Vagina (tissue), 2 donors: ENCODE data around the gene PHF21B. TPM values are rescaled to one million over a fixed set of nuclear protein-coding genes. Genes with fewer than 3 reads are reported as not detected.
"Not testable (repeated sequence)": the region's sequence is repeated elsewhere in the genome, so short reads cannot be mapped to it uniquely, and the experiment has no call there.

Experiments used
- DNase-seq, 2 donors: peaks; one replicate each; pipeline ENCODE4 v3.0.0-alpha.2; 2017; ENCODE audit errors: extremely low spot score in 2 of 2
- H3K27ac ChIP-seq: fragments of 200-600 bp; sonication (generic); one replicate; pipeline ENCODE4 v1.5.1; 2019
- H3K27me3 ChIP-seq: fragments of 200-600 bp; sonication (generic); one replicate; pipeline ENCODE4 v1.5.1; 2019
- H3K36me3 ChIP-seq, 2 donors: fragments of 200-600 bp; sonication (generic); one replicate each; pipeline ENCODE4 v1.5.1; 2017 to 2019
- H3K4me1 ChIP-seq: fragments of 200-600 bp; sonication (generic); one replicate; pipeline ENCODE4 v1.5.1; 2019
- H3K4me3 ChIP-seq, 2 donors: fragments of 200-600 bp; sonication (generic); 1 replicate in 1 of 2; 2 replicates in 1 of 2; pipeline ENCODE4 v1.5.1; 2016 to 2019
- H3K9me3 ChIP-seq: fragments of 200-600 bp; sonication (generic); one replicate; pipeline ENCODE4 v1.5.1; 2019
- POLR2A ChIP-seq, 2 donors: fragments of 450-650 bp; IDR thresholded peaks; one replicate each; pipeline ENCODE4 v1.6.1; 2017; ENCODE audit warnings: antibody characterized with exemption in 2 of 2, mild to moderate bottlenecking in 2 of 2, moderate library complexity in 2 of 2
- POLR2AphosphoS5 ChIP-seq, 2 donors: sonication (generic); formaldehyde crosslinking; IDR thresholded peaks; one replicate each; pipeline ENCODE4 v1.9.0; 2017; ENCODE audit warnings: antibody characterized with exemption in 2 of 2, mild to moderate bottlenecking in 2 of 2, low read depth in 1 of 2; ENCODE audit not compliant: insufficient read depth in 1 of 2
- intact Hi-C: fragments of 100-400 bp; cut with DNase I; formaldehyde crosslinking; loops from one replicate; pipeline ENCODE4 v1.15.1; 2023
- total RNA-seq: library from RNA; depleted of rRNA; stranded (reverse); fragments of >200 nt; gene quantifications from one replicate; pipeline ENCODE4 v1.2.3, GENCODE V29; 2016
- TF ChIP-seq, protein P1 (sequence below), 3 experiments: fragments of 450-650 bp in 2 of 3; fragments of 200-600 bp in 1 of 3; sonication (generic) in 1 of 3; IDR thresholded peaks; one replicate each; pipeline ENCODE4 v1.5.1; 2017 to 2019; ENCODE audit warnings: antibody characterized with exemption in 3 of 3, mild to moderate bottlenecking in 2 of 3, moderate library complexity in 2 of 3

Gene PHF21B
- total RNA-seq, 1 donor from 2014 or later, result 2.2 TPM

DNA sequence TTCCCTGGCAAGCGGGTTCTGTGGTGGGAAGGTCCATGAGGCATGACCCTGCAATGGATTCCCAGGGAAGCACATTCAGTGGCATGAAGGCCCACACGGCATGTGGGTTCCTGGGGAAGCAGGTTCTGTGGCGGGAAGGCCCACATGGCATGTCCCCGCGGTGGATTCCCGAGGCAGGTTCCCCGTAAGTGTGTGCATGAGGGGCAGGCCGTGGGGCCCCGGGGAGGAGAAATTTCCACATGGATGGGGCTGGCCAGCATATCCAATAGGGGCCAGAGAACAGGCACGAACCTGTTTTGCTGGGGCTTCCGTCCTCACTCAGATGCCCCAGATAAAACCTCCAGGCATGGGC is 83.7 kb downstream of the PHF21B start:
- Histone ChIP-seq H3K27ac (no peak overlapping the region), H3K36me3 (no peaks in the 10 kb centered on the region), H3K9me3 (no peaks in the 10 kb centered on the region), H3K27me3 (no peaks in the 10 kb centered on the region), H3K4me3 (no peak overlapping the region), H3K4me1 (peaks cover 24% of the 10 kb centered on the region)
- intact Hi-C loops, result no loop called here
- no peak for DNase-seq
- TF ChIP-seq, protein P1, sequence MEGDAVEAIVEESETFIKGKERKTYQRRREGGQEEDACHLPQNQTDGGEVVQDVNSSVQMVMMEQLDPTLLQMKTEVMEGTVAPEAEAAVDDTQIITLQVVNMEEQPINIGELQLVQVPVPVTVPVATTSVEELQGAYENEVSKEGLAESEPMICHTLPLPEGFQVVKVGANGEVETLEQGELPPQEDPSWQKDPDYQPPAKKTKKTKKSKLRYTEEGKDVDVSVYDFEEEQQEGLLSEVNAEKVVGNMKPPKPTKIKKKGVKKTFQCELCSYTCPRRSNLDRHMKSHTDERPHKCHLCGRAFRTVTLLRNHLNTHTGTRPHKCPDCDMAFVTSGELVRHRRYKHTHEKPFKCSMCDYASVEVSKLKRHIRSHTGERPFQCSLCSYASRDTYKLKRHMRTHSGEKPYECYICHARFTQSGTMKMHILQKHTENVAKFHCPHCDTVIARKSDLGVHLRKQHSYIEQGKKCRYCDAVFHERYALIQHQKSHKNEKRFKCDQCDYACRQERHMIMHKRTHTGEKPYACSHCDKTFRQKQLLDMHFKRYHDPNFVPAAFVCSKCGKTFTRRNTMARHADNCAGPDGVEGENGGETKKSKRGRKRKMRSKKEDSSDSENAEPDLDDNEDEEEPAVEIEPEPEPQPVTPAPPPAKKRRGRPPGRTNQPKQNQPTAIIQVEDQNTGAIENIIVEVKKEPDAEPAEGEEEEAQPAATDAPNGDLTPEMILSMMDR (IDR thresholded peaks at IDR 0.05), result no peak
- TF ChIP-seq POLR2AphosphoS5 (IDR thresholded peaks at IDR 0.05; ENCODE audit: insufficient read depth in 1 of 2, low read depth in 1 of 2) (no peak), POLR2A (IDR thresholded peaks at IDR 0.05) (no peak)

DNA sequence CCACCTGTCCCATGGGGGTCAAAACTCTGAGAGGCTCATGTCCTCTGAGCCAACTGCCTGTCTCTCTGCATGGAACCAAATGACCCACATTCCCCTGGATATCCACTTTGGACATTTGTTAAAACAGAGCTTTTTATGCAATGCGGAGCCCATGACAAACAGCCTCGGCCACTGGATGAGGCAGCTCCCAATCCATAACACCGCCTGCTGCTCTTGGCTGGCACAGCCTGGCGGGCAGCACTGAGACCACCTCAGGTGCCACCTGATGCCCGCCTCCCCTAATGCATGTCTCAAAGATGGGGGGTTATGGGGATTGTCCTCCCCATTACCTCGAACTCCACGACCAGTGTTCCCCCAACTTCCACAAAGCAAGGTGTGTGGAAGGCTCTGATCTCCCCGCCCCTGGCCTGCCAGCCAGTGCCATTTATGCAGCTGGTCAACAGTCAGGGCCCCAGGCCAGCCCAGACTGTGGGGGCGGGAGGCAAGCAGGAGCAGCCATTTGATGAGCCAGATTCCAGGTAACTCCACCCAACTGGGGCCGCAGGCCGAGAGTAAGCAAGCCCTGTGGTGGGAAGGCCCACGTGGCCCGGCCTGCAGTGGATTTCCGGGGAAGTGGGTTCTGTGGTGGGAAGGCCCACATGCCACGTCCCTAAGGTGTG is 84.2 kb downstream of the PHF21B start:
- H3K4me3 ChIP-seq, result no peak overlapping the region
- H3K9me3 ChIP-seq, result no peaks in the 10 kb centered on the region
- H3K27ac ChIP-seq, result no peak overlapping the region
- intact Hi-C loops, result no loop called here
- peaks cover 21% of the 10 kb centered on the region for H3K4me1 ChIP-seq
- no peaks in the 10 kb centered on the region for H3K27me3 ChIP-seq
- no peak for DNase-seq
- TF ChIP-seq, protein P1 (IDR thresholded peaks at IDR 0.05), result no peak
- no peak for TF ChIP-seq POLR2AphosphoS5 (IDR thresholded peaks at IDR 0.05; ENCODE audit: insufficient read depth in 1 of 2, low read depth in 1 of 2)
- no peak for TF ChIP-seq POLR2A (IDR thresholded peaks at IDR 0.05)
- H3K36me3 ChIP-seq, result no peaks in the 10 kb centered on the region

DNA sequence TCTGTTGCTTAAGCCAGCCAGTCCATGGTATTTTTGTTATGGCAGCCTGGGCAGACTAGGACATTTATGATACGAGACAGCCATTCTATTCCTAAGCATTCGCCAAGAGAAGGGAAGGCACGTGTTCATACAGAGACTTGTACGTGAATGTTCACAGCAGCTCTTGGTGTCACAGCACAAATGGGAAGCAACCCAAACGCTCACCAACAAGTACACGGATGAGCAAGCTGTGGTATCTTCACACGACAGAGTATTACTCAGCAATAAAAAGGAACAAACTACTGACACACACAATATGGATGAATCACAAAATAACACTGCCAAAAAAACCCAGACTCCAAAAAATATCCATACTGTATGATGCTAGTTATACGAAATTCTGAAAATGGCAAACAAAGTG is 85.1 kb downstream of the PHF21B start:
- DNase-seq, result no peak
- peaks cover 13% of the 10 kb centered on the region for H3K4me1 ChIP-seq
- H3K9me3 ChIP-seq, result no peaks in the 10 kb centered on the region
- H3K27ac ChIP-seq, result no peak overlapping the region
- H3K27me3 ChIP-seq, result no peaks in the 10 kb centered on the region
- intact Hi-C loops, result no loop called here
- TF ChIP-seq, protein P1 (IDR thresholded peaks at IDR 0.05), result no peak
- TF ChIP-seq POLR2A (IDR thresholded peaks at IDR 0.05) (no peak), POLR2AphosphoS5 (IDR thresholded peaks at IDR 0.05; ENCODE audit: insufficient read depth in 1 of 2, low read depth in 1 of 2) (no peak)
- H3K4me3 ChIP-seq, result no peak overlapping the region
- H3K36me3 ChIP-seq, result no peaks in the 10 kb centered on the region

DNA sequence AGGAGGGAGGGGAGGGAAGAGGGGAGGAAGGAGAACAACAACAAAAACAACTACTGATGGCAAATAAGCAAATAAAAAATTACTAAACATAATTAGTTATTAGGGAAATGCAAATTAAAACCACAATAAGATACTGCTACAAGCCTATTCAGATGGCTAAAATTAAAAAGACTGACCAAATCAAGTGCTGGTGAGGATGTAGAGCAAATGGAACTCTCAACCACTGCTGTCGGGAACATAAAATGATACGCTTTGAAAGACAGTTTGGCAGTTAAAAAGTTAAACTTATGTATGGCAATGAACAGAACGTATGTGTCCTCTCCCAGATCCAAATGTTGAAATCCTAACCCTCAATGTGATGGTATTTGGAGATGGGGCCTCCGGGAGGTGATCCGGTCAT is 85.7 kb downstream of the PHF21B start:
- no peak for DNase-seq
- Histone ChIP-seq H3K36me3 (no peaks in the 10 kb centered on the region), H3K4me3 (no peak overlapping the region), H3K9me3 (no peaks in the 10 kb centered on the region), H3K27me3 (no peaks in the 10 kb centered on the region), H3K4me1 (peaks cover 11% of the 10 kb centered on the region), H3K27ac (no peak overlapping the region)
- intact Hi-C loops, result no loop called here
- TF ChIP-seq, protein P1 (IDR thresholded peaks at IDR 0.05), result no peak
- TF ChIP-seq POLR2A (IDR thresholded peaks at IDR 0.05), result no peak
- TF ChIP-seq POLR2AphosphoS5 (IDR thresholded peaks at IDR 0.05; ENCODE audit: insufficient read depth in 1 of 2, low read depth in 1 of 2), result no peak

DNA sequence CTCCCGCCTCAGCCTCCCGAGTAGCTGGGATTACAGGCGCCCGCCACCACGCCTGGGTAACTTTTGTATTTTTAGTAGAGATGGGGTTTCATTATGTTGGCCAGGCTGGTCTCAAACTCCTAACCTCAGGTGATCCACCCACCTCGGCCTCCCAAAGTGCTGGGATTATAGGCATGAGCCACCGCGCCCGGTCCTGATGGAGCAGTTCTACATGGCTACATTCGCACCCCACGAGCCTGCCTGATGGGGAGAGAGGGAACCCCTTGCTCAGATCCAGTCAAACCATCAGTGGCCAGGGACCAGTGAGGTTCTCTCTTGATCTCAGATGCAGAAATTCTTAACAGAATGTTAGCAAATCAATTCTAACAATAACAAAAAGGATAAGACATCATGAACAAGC is 88.0 kb downstream of the PHF21B start:
- H3K27me3 ChIP-seq, H3K36me3 ChIP-seq, H3K4me3 ChIP-seq, H3K9me3 ChIP-seq, H3K27ac ChIP-seq, H3K4me1 ChIP-seq, intact Hi-C loops, DNase-seq: not testable (repeated sequence)
